Adrenal gland (tissue), 5 donors: ENCODE measurements around the gene ANAPC2.

Source experiments
- CTCF ChIP-seq, 6 experiments: fragments of 450-650 bp in 4 of 6; fragments of 200-600 bp in 2 of 6; sonication (generic) in 1 of 6; IDR thresholded peaks; 1 replicate in 5 of 6; 2 replicates in 1 of 6; pipeline versions ENCODE4 v1.5.1 to v1.8.0; 2016 to 2021; ENCODE audit warnings: antibody characterized with exemption in 6 of 6, mild to moderate bottlenecking in 2 of 6, moderate library complexity in 1 of 6
- POLR2A ChIP-seq, 2 donors: fragments of 450-650 bp; IDR thresholded peaks; one replicate each; pipeline ENCODE4 v1.6.1; 2017; ENCODE audit warnings: antibody characterized with exemption in 2 of 2, mild to moderate bottlenecking in 2 of 2, moderate library complexity in 1 of 2
- donor health status: DM: no; HTN: no; CAD: no.

GRCh38 chr9:137220317-137221094, 32.1 kb upstream of the ANAPC2 start:
- TF ChIP-seq CTCF (IDR thresholded peaks at IDR 0.05) (no peak), POLR2A (IDR thresholded peaks at IDR 0.05) (no peak)
